Embryonic facial prominence (tissue), 1 donor: ENCODE measurements around the gene FCN2.

Source experiments
- DNase-seq: peaks from one replicate; pipeline ENCODE4 v3.0.0-alpha.2; 2016; ENCODE audit errors: extremely low spot score

FCN2 gene

DNA sequence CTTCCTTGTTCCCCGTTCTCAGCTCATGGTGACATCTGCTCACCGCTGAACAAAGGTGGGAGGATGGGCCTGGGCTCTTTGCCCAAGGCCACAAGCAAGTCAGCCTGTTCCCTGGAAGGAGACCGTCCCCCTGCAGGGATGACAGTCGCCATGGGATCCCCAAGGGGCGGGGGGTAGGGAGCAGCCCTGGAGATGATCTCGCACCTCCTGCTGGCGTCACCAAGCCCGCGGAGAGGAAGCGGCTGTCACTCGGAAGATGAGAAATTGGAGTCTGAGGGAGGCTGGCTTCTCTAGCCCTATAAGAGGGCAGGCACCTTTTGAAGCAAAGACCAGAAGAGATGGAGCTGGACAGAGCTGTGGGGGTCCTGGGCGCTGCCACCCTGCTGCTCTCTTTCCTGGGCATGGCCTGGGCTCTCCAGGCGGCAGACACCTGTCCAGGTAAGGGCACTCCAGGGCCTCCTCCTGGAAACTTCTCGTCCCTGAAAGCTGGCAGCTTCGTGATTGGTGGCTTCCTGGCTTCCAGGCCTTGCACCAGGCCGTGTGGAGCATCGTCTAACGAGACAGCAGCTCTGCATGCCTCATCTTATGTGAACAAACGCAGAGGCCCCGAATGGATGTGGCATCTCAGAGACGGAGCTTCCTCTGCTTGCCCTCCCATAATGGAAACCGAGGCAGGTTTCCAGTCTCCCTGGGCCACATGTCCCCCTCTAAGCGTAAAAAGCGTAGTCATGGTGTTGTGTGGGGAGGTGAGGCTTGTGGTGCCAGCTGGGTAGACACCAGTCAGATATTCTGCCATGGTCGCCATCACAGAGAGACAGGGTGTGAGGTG, at the start of gene FCN2:
FCN2 (plus strand) TSS at position 327 of the 829 bp plus-strand sequence; CDS start at position 339, 12 bp downstream.
- DNase-seq = no peak

GRCh38 chr9:134830926-134831720, 49.5 kb upstream of the FCN2 start:
- DNase-seq = no peak

GRCh38 chr9:134832471-134832870, 48.1 kb upstream of the FCN2 start:
- DNase-seq = no peak

DNA sequence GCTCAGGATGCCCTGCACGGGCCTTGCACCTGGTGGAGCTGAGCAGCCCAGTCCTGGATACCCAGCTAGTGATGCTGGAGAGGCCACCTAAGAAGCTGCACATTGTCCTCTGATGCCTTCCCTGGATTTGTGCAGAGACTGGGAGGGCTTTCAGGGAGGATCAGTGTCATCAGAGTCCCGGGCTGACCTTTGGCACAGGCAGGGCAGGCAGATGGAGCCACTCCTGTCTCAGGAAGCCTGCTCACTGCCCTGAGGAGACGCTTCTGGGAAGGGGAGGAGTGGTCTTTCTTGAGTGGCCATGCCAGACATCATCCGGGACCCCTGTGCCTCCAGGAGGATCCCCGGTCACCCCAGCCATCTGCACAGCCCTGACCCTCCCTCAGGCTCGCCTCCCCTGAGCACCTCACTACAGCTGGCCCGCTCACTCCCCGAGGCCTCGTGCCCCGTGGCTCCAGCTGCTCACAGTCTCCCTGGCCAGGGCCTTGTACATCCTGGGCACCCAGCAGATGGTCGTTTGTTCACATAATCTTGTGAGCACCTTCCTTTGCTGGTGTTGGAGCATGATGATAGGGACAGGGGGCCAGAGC, 47.2 kb upstream of the FCN2 start:
- DNase-seq = no peak

DNA sequence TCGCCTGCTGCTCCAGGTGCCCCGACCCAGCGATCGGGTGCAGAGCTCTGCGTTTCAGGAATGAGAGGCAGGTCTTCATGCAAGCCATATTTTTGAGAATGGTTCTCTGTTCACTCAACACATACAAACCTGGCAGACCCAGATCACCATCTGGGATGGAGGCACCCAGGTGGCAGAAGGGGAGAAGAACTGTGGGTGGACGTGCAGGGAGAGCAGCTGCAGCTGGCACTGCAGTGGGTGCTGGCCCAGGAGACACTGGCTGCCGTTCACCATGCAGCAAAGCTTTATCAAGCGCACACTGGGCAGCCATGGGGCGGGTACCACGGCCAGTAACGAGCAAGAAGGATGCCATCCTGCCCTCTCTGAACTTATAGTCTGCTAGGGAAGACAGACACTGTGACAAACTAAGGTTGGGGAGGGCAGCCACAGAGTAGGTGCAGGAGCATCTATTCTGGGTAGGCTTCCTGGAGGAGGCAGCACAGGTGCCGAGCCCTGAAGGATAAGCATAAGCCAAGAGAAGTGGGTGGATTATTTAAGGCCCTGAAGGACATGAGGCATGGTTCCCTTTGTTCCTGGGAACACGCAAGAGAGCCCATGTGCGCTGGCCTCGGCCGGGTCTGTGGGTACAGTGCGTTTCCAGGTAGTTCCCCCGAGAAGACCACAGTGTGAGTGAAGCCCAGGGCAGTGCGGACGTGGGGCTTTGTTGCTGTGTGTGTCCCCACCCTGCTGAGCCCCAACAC, 46.2 kb upstream of the FCN2 start:
- no peak for DNase-seq

- DNase-seq = no peak
Observed at GRCh38 chr9:134834957-134835419, 45.6 kb upstream of the FCN2 start.

DNA sequence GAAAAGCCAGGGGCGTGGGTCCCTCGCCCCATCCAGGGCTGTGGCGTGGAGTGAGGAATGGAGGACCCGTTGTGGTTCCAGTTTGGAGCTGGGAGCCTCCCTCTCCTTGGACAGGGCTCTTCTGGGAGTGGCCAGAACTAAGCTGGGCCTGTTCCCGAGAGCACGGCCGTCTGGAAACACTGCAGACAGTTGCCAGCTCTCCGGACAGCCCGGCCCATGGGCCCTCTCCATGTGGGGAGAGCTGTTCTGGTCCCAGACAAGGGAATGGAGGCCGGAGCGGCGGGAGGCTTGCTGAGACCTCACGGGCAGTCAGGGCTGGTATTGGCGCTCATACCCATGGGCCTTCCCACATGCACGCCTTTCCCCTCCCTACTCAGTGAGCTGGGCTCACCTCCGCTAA, 45.2 kb upstream of the FCN2 start:
- DNase-seq = no peak

GRCh38 chr9:134835987-134836386, 44.6 kb upstream of the FCN2 start:
- DNase-seq = no peak

DNA sequence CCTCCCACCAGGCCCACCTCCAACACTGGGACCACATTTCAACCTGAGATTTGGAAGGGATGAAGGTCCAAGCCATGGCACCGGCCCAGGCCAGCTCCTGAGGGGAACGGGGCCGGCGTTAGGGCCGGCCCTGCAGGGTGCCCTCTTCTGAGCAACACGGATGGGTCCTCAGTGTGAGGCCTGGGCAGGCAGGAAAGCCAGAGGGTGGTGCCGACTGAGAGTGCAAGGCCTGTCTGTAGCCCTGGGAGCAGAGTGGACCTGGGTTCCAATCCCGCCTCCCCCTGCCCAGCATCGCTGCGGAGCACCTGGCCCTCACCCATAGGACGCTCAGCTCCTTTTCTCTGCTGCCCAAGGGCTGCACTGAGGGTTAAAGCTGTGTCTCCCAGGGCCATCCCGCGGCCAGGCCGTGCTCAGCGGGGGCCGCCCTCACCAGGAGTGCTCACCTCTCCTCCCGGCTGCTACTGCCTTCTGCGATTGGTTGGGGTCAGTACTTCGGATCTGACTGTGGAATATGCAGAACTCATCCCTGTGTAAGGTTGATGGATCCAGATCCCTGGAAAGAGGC, 44.1 kb upstream of the FCN2 start:
- no peak for DNase-seq

- no peak for DNase-seq
Observed at GRCh38 chr9:134837529-134837928, 43.1 kb upstream of the FCN2 start.

- DNase-seq = no peak
Observed at GRCh38 chr9:134838651-134839454, 41.8 kb upstream of the FCN2 start.

GRCh38 chr9:134839455-134840125, 41.0 kb upstream of the FCN2 start:
- no peak for DNase-seq

- DNase-seq = no peak
Observed at GRCh38 chr9:134840511-134840910, 40.1 kb upstream of the FCN2 start.

DNA sequence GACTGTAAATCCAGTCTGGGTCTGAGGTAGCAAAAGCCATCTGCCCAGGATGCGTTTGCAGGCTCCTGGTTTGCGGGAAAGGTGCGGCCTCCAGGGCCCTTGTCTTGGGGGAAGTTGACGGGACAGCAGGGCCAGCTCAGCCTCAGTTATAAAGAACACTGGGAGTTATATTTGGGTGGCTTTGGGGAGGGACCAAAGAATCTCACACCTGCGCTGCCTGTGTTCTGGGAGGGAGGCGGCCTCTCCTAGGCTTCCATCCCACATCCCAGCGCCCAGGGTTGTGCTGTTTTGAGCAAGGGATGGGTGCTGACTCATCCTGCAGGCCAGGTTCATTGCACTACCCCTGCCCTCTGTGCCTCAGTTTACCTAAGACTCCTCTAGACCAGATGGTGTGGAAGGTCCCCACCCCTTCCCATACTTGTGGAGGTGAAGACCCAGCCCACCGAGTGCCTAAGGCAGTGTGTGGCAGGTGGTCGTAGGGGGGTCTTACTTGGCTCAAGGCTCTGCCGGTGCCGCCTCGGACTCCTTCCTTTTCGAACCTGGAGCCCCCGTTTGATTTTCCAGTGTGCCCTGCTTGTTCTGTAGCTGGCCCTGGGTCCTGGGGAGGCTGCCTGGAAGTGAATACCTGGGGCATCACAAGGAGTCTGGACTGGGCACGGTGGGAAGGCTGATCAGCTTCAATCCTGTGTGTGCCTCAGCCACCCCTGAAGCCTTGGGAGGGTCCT, 39.3 kb upstream of the FCN2 start:
- no peak for DNase-seq

DNA sequence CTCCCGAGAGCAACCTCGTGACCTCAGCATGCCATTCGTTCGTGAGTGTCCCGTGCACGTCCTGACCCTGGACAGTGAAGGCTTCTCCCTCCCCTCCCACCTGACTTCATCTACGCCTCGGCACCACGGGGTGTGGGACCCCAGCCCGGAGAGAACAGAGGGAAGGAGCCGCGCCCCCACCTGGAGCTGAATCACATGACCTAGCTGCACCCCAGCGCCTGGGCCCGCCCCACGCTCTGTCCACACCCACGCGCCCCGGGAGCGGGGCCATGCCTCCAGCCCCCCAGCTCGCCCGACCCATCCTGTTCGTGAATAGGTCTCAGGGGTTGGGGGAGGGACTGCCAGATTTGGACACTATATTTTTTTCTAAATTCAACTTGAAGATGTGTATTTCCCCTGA, 38.3 kb upstream of the FCN2 start:
- DNase-seq = no peak

DNA sequence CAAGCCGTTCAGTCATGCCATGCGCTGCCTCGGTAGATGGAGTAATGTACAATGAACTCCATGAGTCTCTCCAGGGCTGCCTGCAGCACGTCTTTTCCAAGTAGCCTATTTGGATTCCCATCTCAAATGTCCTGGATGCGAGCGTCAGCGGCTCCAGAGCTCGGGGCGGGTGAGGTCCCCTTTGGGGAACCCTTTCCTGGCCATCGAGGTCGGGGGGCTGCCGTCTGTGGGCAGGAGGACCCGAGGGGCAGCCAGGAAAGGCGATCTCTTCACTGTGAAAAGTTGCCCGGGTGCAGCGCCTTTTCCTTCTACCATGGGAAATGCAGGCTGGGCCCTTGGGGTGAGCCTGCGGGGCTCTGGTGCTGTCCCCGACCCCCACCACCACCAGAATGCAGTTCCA, 36.9 kb upstream of the FCN2 start:
- no peak for DNase-seq

DNA sequence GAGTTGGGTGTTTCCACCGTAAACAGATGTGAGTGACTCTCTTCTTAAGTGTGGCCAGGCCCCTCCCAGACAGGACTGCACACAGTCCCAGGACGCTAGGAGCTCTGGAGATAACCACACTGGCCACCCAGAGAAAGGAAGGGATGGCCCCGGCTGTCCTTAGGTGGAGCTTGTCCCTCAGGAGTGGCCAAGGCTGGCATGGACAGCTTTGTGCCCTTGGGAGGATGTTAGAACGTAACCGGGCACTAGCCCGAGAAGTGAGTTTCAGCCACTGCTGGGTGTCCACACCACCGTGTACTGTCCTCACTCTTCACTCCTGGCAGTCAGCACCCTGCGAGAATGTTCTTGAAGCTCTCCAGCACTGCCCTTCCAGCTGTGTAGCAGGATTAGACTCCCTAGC, 35.8 kb upstream of the FCN2 start:
- no peak for DNase-seq

DNA sequence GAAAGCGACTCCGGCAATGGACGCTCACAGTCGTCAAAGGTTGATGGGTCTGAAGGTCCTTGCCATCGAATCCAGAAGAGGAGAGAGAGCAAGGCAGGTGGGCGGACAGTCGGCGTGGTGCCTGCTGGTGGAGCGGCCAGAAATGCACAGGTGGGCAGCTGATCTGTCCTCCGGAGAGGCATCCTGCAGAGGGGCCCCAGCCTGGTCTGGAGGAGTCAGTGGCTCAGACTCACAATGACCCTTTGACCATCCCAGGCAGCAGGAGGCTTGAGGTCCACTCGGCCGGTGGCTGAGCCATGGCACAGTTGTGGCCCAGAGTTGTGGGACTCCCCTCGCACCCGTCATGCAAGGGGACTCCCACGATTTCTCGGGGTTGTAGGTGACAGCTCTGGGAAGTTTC, 34.4 kb upstream of the FCN2 start:
- DNase-seq = no peak

GRCh38 chr9:134846699-134847098, 33.9 kb upstream of the FCN2 start:
- no peak for DNase-seq
